ENCODE results near the gene SFRP5.

The SFRP5 gene

GRCh38 chr10:97785231-97785630 lies 13.4 kb upstream of the SFRP5 start:
- no peak for TF ChIP-seq CTCF (IDR thresholded peaks at IDR 0.05; ENCODE audit: low read depth, low read length)
- H3K4me3 ChIP-seq (ENCODE audit: low read depth, low read length) = no peak overlapping the region

DNA sequence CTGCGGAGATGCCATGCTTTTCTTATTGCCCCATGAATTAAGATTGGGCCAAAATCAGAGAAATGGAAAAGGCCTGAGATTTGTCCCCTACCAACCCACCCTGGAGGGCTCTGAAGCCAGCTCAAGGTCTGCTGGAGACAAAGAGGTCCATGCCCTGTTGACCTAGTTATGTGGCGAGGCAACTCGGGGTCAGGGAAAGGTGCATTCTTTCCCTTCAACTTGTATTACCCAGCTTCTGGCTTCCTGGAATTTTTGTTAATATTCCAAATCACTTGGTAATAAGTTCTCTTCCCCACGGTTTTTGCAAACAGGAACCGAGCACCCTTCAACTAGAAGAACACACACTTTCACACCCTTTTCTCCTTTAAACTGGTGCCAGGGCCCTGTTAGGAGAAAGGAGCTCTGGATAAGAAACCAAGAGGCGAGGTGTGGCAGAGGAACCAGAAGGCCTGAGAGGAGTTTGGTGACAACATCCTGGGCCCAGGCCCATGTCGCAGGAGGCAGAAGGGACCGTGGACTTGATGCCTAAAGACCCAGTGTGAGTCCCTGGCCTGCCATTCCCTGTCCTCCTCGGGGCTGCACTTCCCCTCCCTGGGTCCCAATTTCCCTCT lies 12.5 kb upstream of the SFRP5 start:
- TF ChIP-seq CTCF (IDR thresholded peaks at IDR 0.05; ENCODE audit: low read depth, low read length) = no peak
- no peak overlapping the region for H3K4me3 ChIP-seq (ENCODE audit: low read depth, low read length)

DNA sequence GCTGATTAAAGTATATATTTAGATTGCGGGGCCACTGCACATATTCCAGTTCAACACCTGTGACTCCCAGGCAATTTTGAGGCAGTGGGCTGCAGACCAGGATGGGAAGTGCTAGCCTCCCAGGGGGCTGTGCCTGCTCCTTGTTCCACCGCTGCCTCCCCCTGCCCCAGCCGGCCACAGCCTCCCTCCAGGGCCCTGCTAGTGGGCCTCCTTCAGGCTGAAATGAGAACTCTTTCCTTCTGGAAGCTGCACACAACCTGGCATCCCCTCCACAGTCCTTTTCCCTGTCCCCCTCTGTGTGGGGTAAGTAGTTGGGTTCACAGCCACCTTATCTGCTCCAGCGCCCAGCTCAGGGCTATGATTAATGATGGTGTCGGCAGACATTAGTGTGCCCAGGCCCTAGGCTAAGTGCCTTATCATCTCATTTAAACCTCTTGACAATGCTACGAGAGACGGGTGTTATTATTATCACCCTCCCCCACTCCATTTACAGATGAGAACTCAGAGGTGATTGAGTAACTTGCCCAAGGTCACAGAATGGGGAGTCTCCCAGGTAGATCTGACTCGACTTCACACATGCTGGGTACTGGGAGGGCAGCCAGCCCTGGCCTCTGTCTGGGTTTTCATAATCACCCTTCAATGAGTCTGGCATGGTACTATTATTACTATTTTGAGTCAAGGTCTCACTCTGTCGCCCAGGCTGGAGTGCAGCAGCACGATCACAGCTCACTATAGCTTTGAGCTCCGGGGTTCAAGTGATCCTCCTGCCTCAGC lies 10.8 kb upstream of the SFRP5 start:
- no peak overlapping the region for H3K4me3 ChIP-seq (ENCODE audit: low read depth, low read length)
- no peak for TF ChIP-seq CTCF (IDR thresholded peaks at IDR 0.05; ENCODE audit: low read depth, low read length)

DNA sequence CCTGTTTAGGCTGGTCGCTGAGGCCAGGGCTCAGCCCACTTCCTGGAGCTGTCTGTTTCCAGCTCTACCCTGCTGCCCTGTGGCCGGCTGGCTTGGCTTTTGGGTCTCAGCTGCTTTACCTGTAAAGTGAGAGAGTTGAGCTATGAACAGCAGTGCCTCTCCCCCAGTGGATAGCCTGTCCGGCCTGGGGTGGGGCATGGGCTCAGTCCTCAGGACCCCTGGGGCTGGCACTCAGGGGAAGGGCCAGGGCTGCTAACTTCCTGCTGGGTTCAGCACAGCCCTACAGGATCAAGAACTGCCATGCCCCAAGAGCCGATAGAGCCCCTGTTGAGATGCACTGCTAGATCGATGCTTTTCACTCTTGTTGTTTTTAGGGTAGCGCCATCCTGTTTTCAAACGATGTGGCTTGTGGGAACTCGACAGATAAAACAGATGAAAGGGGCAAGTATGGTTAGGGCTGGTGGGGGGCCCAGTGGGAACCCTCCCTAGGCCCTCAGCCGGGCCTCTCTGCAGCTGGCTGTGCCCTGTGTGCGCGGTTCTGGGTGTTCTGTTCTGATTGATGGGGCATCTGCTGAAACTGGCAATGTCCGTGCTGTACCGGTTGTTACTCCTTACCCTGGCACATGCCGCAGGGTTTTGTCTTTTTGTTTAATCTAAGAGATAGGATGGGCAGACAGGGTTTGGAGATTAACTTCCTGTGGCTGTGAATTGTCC lies 10.0 kb upstream of the SFRP5 start:
- H3K4me3 ChIP-seq (ENCODE audit: low read depth, low read length) = no peak overlapping the region
- TF ChIP-seq CTCF (IDR thresholded peaks at IDR 0.05; ENCODE audit: low read depth, low read length) = no peak

GRCh38 chr10:97780841-97781617 lies 9.2 kb upstream of the SFRP5 start:
- no peak overlapping the region for H3K4me3 ChIP-seq (ENCODE audit: low read depth, low read length)
- TF ChIP-seq CTCF (IDR thresholded peaks at IDR 0.05; ENCODE audit: low read depth, low read length) = no peak

DNA sequence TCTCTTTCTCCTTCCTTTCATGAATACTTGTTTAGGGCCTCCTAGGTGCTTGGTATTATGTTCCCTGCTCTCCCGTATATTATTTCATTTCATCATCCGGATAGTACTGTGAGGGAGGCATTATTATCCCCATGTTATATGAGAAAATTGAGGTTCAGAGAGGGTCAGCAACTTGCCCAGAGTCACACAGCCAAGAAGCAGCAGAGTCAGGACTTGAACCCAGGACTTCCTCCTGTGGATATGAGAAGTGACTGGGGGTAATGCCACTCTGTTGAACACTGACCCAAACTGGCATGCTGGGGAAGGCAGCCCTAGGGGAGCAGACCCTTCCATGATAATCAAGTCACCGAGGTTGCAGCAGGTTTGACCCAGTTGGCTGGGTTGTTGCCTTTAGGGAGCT lies 8.2 kb upstream of the SFRP5 start:
- no peak for TF ChIP-seq CTCF (IDR thresholded peaks at IDR 0.05; ENCODE audit: low read depth, low read length)

More for the DNA sequence above, 8.2 kb upstream of the SFRP5 start:
- H3K4me3 ChIP-seq (ENCODE audit: low read depth, low read length) = no peak overlapping the region

Measured in WI38 (cell line).